ENCODE results near the gene C2CD2. TPM values are rescaled to one million over a fixed set of nuclear protein-coding genes. Genes with fewer than 3 reads are reported as not detected.

Gene C2CD2
- total and polyA plus RNA-seq, 12 donors = 175 to 439 (median 284) TPM

- WGBS, 4 donors = 86 to 90% (median 87%) methylated on average over 14 of the region's 14 CpGs
- intact Hi-C loops (cut with DNase I) = no loop called here
- peak overlapping the region in 1 of 5 donors; percentile 23 for H3K27ac ChIP-seq
- DNase-seq = no peak
- H3K9me3 ChIP-seq (replicated peaks in 1 of 3) = no peaks in the 10 kb centered on the region
- H3K4me1 ChIP-seq (replicated peaks in 1 of 2) = peaks cover under 1 to 12% of the 10 kb centered on the region in 2 donors
- TF ChIP-seq, protein P1, sequence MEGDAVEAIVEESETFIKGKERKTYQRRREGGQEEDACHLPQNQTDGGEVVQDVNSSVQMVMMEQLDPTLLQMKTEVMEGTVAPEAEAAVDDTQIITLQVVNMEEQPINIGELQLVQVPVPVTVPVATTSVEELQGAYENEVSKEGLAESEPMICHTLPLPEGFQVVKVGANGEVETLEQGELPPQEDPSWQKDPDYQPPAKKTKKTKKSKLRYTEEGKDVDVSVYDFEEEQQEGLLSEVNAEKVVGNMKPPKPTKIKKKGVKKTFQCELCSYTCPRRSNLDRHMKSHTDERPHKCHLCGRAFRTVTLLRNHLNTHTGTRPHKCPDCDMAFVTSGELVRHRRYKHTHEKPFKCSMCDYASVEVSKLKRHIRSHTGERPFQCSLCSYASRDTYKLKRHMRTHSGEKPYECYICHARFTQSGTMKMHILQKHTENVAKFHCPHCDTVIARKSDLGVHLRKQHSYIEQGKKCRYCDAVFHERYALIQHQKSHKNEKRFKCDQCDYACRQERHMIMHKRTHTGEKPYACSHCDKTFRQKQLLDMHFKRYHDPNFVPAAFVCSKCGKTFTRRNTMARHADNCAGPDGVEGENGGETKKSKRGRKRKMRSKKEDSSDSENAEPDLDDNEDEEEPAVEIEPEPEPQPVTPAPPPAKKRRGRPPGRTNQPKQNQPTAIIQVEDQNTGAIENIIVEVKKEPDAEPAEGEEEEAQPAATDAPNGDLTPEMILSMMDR (IDR thresholded peaks at IDR 0.05) = no peak
- TF ChIP-seq POLR2A (IDR thresholded peaks at IDR 0.05) = no peak
- no peak overlapping the region for H3K4me3 ChIP-seq
- no peaks in the 10 kb centered on the region for H3K27me3 ChIP-seq
- H3K36me3 ChIP-seq (replicated peaks in 1 of 2) = peaks cover 0 to 98% of the 10 kb centered on the region in 2 donors
These were observed 47.0 kb downstream of the C2CD2 start for GRCh38 chr21:41906770-41907169.

- peaks cover 11 to 26% of the 10 kb centered on the region in 2 donors for H3K4me1 ChIP-seq (replicated peaks in 1 of 2)
- H3K36me3 ChIP-seq (replicated peaks in 1 of 2) = peaks cover 0 to 94% of the 10 kb centered on the region in 2 donors
- intact Hi-C loops (cut with DNase I) = no loop called here
- no peak for DNase-seq
- 71 to 78% (median 75%) methylated on average over 22 to 23 of the region's 23 CpGs for WGBS, 4 donors
- no peaks in the 10 kb centered on the region for H3K27me3 ChIP-seq
- H3K27ac ChIP-seq = peak overlapping the region in 4 of 5 donors; percentile 1 to 93 (median 62)
- H3K9me3 ChIP-seq (replicated peaks in 1 of 3) = no peaks in the 10 kb centered on the region
- H3K4me3 ChIP-seq = no peak overlapping the region
- no peak for TF ChIP-seq POLR2A (IDR thresholded peaks at IDR 0.05)
- TF ChIP-seq, protein P1 (IDR thresholded peaks at IDR 0.05) = no peak
These were observed 50.1 kb downstream of the C2CD2 start for GRCh38 chr21:41903559-41904351.

GRCh38 chr21:41902946-41903345 lies 50.9 kb downstream of the C2CD2 start:
- intact Hi-C loops (cut with DNase I) = no loop called here
- Histone ChIP-seq H3K27me3 (no peaks in the 10 kb centered on the region), H3K27ac (peak overlapping the region in 4 of 5 donors; percentile 1 to 93 (median 88)), H3K4me1 (replicated peaks in 1 of 2) (peaks cover 11 to 26% of the 10 kb centered on the region in 2 donors), H3K36me3 (replicated peaks in 1 of 2) (peaks cover 0 to 94% of the 10 kb centered on the region in 2 donors), H3K4me3 (no peak overlapping the region), H3K9me3 (replicated peaks in 1 of 3) (no peaks in the 10 kb centered on the region)
- DNase-seq = no peak
- TF ChIP-seq POLR2A (IDR thresholded peaks at IDR 0.05) = no peak
- TF ChIP-seq, protein P1 (IDR thresholded peaks at IDR 0.05) = no peak
- 95 to 98% (median 97%) methylated on average over 4 to 8 of the region's 8 CpGs for WGBS, 4 donors

DNA sequence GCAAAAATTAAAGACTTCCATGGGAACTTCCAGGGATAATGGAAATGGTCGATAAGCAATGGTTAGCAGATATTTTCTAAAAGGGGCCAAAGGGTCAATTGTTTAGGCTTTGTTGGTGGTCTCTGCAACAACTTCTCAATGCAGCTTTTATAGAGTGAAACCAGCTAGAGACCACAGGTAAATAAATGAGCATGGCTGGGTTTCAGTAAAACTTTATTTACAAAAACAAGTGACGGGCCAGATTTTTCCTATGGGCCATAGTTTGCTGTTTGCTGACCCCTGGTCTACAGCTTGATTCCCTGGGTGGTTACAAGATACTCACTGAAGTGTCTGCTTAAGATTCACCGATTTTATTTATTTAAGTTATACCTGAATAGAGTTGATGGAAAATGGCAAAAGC lies 52.0 kb downstream of the C2CD2 start:
- H3K4me3 ChIP-seq = no peak overlapping the region
- peak overlapping the region; percentile 77 to 93 (median 85) for H3K27ac ChIP-seq
- no peak for DNase-seq
- peaks cover 0 to 94% of the 10 kb centered on the region in 2 donors for H3K36me3 ChIP-seq (replicated peaks in 1 of 2)
- H3K9me3 ChIP-seq (replicated peaks in 1 of 3) = no peaks in the 10 kb centered on the region
- H3K27me3 ChIP-seq = no peaks in the 10 kb centered on the region
- H3K4me1 ChIP-seq (replicated peaks in 1 of 2) = peaks cover 11 to 26% of the 10 kb centered on the region in 2 donors
- TF ChIP-seq POLR2A (IDR thresholded peaks at IDR 0.05) = no peak
- TF ChIP-seq, protein P1 (IDR thresholded peaks at IDR 0.05) = no peak
- intact Hi-C loops (cut with DNase I) = no loop called here
- 91 to 93% (median 91%) methylated on average over 3 of the region's 3 CpGs for WGBS, 4 donors

Data from adrenal gland (tissue), 12 donors.